ENCODE results near the gene DUSP28. TPM values are rescaled to one million over a fixed set of nuclear protein-coding genes. Genes with fewer than 3 reads are reported as not detected.

Gene DUSP28
- total RNA-seq, 1 experiment from 2014 or later = 4.9 TPM

- intact Hi-C loops (cut with micrococcal nuclease; ENCODE audit: unreplicated experiment) = no loop called here
- Histone ChIP-seq H3K36me3 (ENCODE audit: insufficient read depth, low read length, poor library complexity, severe bottlenecking) (no peaks in the 10 kb centered on the region), H3K4me3 (ENCODE audit: low read depth, low read length, poor library complexity, severe bottlenecking) (no peak overlapping the region), H3K27me3 (replicated peaks; ENCODE audit: insufficient read depth, low read depth, low read length, poor library complexity) (no peaks in the 10 kb centered on the region), H3K27ac (ENCODE audit: low read depth, low read length, poor library complexity, severe bottlenecking) (no peak overlapping the region), H3K9me3 (ENCODE audit: low read depth, low read length, poor library complexity, severe bottlenecking) (no peaks in the 10 kb centered on the region), H3K4me1 (ENCODE audit: insufficient read depth, low read length, poor library complexity, severe bottlenecking) (peaks cover 6% of the 10 kb centered on the region)
- ChIA-PET CTCF (interaction anchor here (0.6 kb wide), 1 partner anchor 115 kb away, joined by 3 read pairs; no protein-coding TSS in a partner anchor), POLR2A (ENCODE audit: low non-redundant PET) (no interaction called here)
- no peak for DNase-seq (ENCODE audit: low spot score)
- BruUV-seq (replicated peaks) = no TSS peak
- TF ChIP-seq CTCF (conservative IDR thresholded peaks at IDR 0.05; ENCODE audit: low read depth, low read length) = no peak
- TF ChIP-seq EZH2 (IDR thresholded peaks at IDR 0.05; ENCODE audit: borderline replicate concordance, low read depth, low read length, poor library complexity, severe bottlenecking) = no peak
Observed at GRCh38 chr2:240611601-240612210, 51.5 kb downstream of the DUSP28 start.

Other genes starting within 250 kb of the DUSP28 start
- gene GPC1, start 124.7 kb upstream of the DUSP28 start, total RNA-seq (2021) = 21.2 and 21.9 TPM in 2 replicates
- 21.0 and 21.8 TPM in 2 replicates for gene ANKMY1, start 2.4 kb upstream of the DUSP28 start, total RNA-seq (2021)
- gene RNPEPL1, start 8.1 kb downstream of the DUSP28 start, total RNA-seq (2021) = 26.5 and 29.4 TPM in 2 replicates
- 43.4 and 43.5 TPM in 2 replicates for gene CAPN10, start 26.4 kb downstream of the DUSP28 start, total RNA-seq (2021)
- 2.7 and 2.9 TPM in 2 replicates for gene GPR35, start 65.1 kb downstream of the DUSP28 start, total RNA-seq (2021)
- gene AQP12B, start 122.5 kb downstream of the DUSP28 start, total RNA-seq (2021) = not detected in 2 replicates
- not detected in 2 replicates for gene AQP12A, start 131.5 kb downstream of the DUSP28 start, total RNA-seq (2021)

Data from A673 (cell line).